Lower lobe of right lung (tissue), 2 donors: ENCODE measurements around the gene EMP1. TPM values are rescaled to one million over a fixed set of nuclear protein-coding genes. Genes with fewer than 3 reads are reported as not detected.

ENCODE experiments used
- ATAC-seq, 2 donors: fragments of 200-7000 bp; cut with Tn5 transposase; one replicate each; pipeline ENCODE4 v1.9.1; 2020 to 2022; ENCODE audit warnings: mild to moderate bottlenecking in 2 of 2, moderate library complexity in 2 of 2
- DNase-seq: peaks from one replicate; pipeline ENCODE4 v3.0.0-alpha.2; 2020
- H3K27ac ChIP-seq: fragments of 200-600 bp; one replicate; pipeline ENCODE4 v1.8.0; 2022
- H3K27me3 ChIP-seq: fragments of 200-600 bp; one replicate; pipeline ENCODE4 v1.8.0; 2022; ENCODE audit warnings: low read depth
- H3K36me3 ChIP-seq: fragments of 200-600 bp; one replicate; pipeline ENCODE4 v1.8.0; 2022; ENCODE audit warnings: mild to moderate bottlenecking
- H3K4me1 ChIP-seq: fragments of 200-600 bp; one replicate; pipeline ENCODE4 v1.8.0; 2022
- H3K4me3 ChIP-seq: fragments of 200-600 bp; one replicate; pipeline ENCODE4 v1.8.0; 2022; ENCODE audit warnings: mild to moderate bottlenecking
- H3K9me3 ChIP-seq: fragments of 200-600 bp; one replicate; pipeline ENCODE4 v1.8.0; 2022
- intact Hi-C: fragments of 100-400 bp; cut with DNase I; formaldehyde crosslinking; loops from one replicate; pipeline ENCODE4 v1.11.0; 2022
- total RNA-seq: library from RNA; stranded (reverse); fragmentation: NEBNext Ultra II Directional; extraction: Animal tissue kit (Norgen Biotek cat#: 25700); gene quantifications from one replicate; pipeline ENCODE4 v1.2.1, GENCODE V29; 2021
- TF ChIP-seq, protein P1 (sequence below): fragments of 200-600 bp; IDR thresholded peaks from one replicate; pipeline ENCODE4 v1.8.0; 2022; ENCODE audit warnings: antibody characterized with exemption, mild to moderate bottlenecking
- donor health status: DM: no; HTN: yes; CAD: no; lungs with severe emphysema.

Gene EMP1
- total RNA-seq, 1 donor from 2014 or later: 195 TPM

DNA sequence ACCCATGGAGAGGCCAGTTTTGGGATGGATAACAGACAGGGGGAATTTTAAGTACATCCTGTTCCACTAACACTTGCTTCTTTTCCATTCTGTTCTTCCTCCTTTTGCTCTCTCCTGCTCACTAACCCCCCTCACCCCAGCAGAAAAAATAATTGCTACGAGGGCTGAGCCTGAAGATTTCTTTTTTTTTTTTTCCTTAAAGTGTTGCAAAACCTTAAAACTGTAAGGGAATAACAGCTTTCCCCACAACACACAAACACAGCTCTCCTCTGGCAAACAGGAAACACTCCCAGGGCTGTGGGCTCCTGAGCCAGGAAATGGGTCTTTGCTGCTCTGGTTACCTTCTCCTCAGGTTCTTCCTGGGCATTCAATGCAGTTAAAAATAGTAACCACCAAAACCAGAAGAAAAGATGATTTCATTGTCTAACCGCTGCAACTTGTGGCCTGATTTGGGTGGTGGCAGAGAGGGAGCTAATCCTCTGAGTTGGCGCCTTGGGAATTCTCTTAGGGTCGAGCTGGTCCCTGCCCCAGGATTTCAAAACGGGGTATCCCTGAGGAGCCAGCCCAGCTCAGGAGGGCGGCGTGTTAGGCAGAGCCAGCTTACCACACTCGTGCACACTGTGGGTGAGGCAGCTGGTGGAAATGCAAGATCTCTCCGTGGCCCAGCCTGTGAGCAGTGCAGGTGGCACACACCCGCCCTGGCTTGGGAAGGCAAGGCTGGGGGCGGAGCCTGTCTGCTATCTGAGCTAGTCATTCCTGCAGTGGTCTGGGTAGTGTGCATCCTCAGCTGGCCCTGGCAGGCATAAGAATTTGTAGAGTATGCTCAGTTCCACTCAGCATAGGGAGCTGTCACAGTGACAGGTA is 17.1 kb upstream of the EMP1 start:
- ATAC-seq: peak; percentile 75 to 79
- Histone ChIP-seq H3K36me3 (no peaks in the 10 kb centered on the region), H3K27me3 (no peaks in the 10 kb centered on the region), H3K4me1 (peaks cover 11% of the 10 kb centered on the region), H3K4me3 (peak overlapping the region; percentile 19), H3K27ac (peak overlapping the region; percentile 81), H3K9me3 (no peaks in the 10 kb centered on the region)
- TF ChIP-seq, protein P1, sequence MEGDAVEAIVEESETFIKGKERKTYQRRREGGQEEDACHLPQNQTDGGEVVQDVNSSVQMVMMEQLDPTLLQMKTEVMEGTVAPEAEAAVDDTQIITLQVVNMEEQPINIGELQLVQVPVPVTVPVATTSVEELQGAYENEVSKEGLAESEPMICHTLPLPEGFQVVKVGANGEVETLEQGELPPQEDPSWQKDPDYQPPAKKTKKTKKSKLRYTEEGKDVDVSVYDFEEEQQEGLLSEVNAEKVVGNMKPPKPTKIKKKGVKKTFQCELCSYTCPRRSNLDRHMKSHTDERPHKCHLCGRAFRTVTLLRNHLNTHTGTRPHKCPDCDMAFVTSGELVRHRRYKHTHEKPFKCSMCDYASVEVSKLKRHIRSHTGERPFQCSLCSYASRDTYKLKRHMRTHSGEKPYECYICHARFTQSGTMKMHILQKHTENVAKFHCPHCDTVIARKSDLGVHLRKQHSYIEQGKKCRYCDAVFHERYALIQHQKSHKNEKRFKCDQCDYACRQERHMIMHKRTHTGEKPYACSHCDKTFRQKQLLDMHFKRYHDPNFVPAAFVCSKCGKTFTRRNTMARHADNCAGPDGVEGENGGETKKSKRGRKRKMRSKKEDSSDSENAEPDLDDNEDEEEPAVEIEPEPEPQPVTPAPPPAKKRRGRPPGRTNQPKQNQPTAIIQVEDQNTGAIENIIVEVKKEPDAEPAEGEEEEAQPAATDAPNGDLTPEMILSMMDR: no peak
- DNase-seq: peak; percentile 66
- intact Hi-C loops: no loop called here

- TF ChIP-seq, protein P1: no peak
- H3K27ac ChIP-seq: no peak overlapping the region
These were observed 15.0 kb upstream of the EMP1 start for GRCh38 chr12:13181375-13182070.

GRCh38 chr12:13182881-13183280 is 13.6 kb upstream of the EMP1 start:
- intact Hi-C loops: no loop called here
- Histone ChIP-seq H3K4me1 (peaks cover 7% of the 10 kb centered on the region), H3K27me3 (no peaks in the 10 kb centered on the region), H3K9me3 (no peaks in the 10 kb centered on the region), H3K27ac (no peak overlapping the region), H3K4me3 (no peak overlapping the region), H3K36me3 (no peaks in the 10 kb centered on the region)
- no peak for ATAC-seq
- no peak for DNase-seq
- TF ChIP-seq, protein P1: no peak

More at GRCh38 chr12:13181375-13182070, 15.0 kb upstream of the EMP1 start:
- ATAC-seq (peak in 1 of 2 donors; percentile 18), DNase-seq (no peak)
- intact Hi-C loops: no loop called here
- no peaks in the 10 kb centered on the region for H3K27me3 ChIP-seq
- H3K4me1 ChIP-seq: peaks cover 7% of the 10 kb centered on the region
- no peak overlapping the region for H3K4me3 ChIP-seq
- H3K36me3 ChIP-seq: no peaks in the 10 kb centered on the region
- H3K9me3 ChIP-seq: no peaks in the 10 kb centered on the region

GRCh38 chr12:13183620-13184019 is 12.9 kb upstream of the EMP1 start:
- intact Hi-C loops: no loop called here
- H3K9me3 ChIP-seq: no peaks in the 10 kb centered on the region
- no peak overlapping the region for H3K27ac ChIP-seq
- no peak for ATAC-seq
- H3K4me3 ChIP-seq: no peak overlapping the region
- peaks cover 7% of the 10 kb centered on the region for H3K4me1 ChIP-seq
- no peaks in the 10 kb centered on the region for H3K27me3 ChIP-seq
- TF ChIP-seq, protein P1: no peak
- DNase-seq: no peak
- H3K36me3 ChIP-seq: no peaks in the 10 kb centered on the region

- TF ChIP-seq, protein P1: no peak
- DNase-seq: no peak
- Histone ChIP-seq H3K27ac (no peak overlapping the region), H3K36me3 (no peaks in the 10 kb centered on the region), H3K4me3 (no peak overlapping the region), H3K27me3 (no peaks in the 10 kb centered on the region), H3K9me3 (no peaks in the 10 kb centered on the region), H3K4me1 (no peaks in the 10 kb centered on the region)
- intact Hi-C loops: no loop called here
- peak; percentile 32 to 43 for ATAC-seq
These were observed 10.2 kb upstream of the EMP1 start for GRCh38 chr12:13186302-13186701.
